Omental fat pad (tissue), 4 donors: ENCODE results near the gene SLC1A5. TPM values are rescaled to one million over a fixed set of nuclear protein-coding genes. Genes with fewer than 3 reads are reported as not detected.
"Not testable (repeated sequence)": the region's sequence is repeated elsewhere in the genome, so short reads cannot be mapped to it uniquely, and the experiment has no call there.

Experiments
- ATAC-seq: fragments of 150-250 bp; one replicate; pipeline ENCODE4 v1.9.1; 2016; ENCODE audit warnings: mild to moderate bottlenecking, moderate library complexity; ENCODE audit not compliant: low FRiP score
- DNase-seq: peaks from one replicate; pipeline ENCODE4 v3.0.0-alpha.2; 2019; ENCODE audit warnings: low spot score
- CTCF ChIP-seq, 3 donors: fragments of 450-650 bp; IDR thresholded peaks; one replicate each; pipeline ENCODE4 v1.5.1; 2016 to 2017; ENCODE audit warnings: antibody characterized with exemption in 3 of 3, mild to moderate bottlenecking in 3 of 3, moderate library complexity in 2 of 3
- total RNA-seq, 4 donors: library from RNA; depleted of rRNA; stranded (reverse); fragments of >200 nt; gene quantifications; one replicate each; pipeline ENCODE4 v1.1.0, GENCODE V29; 2016

SLC1A5 gene
- total RNA-seq, 4 donors from 2014 or later: 86.7 to 158 (median 140) TPM

GRCh38 chr19:46776927-46777911, 11.2 kb downstream of the SLC1A5 start:
- no peak for TF ChIP-seq CTCF (IDR thresholded peaks at IDR 0.05)
- DNase-seq (no peak), ATAC-seq (no peak)

GRCh38 chr19:46775642-46776258, 12.6 kb downstream of the SLC1A5 start:
- no peak for TF ChIP-seq CTCF (IDR thresholded peaks at IDR 0.05)
- no peak for ATAC-seq
- no peak for DNase-seq

- ATAC-seq (no peak), DNase-seq (no peak)
- TF ChIP-seq CTCF (IDR thresholded peaks at IDR 0.05): no peak
Measured at GRCh38 chr19:46773018-46773399, 15.4 kb downstream of the SLC1A5 start.

- DNase-seq (no peak), ATAC-seq (no peak)
- TF ChIP-seq CTCF (IDR thresholded peaks at IDR 0.05): no peak
Measured at GRCh38 chr19:46772170-46773017, 16.0 kb downstream of the SLC1A5 start.

- not testable (repeated sequence) for DNase-seq, ATAC-seq
Measured at GRCh38 chr19:46768746-46769145, 19.6 kb downstream of the SLC1A5 start.

- no peak for DNase-seq
- peak in 1 of 3 donors; percentile 3 for TF ChIP-seq CTCF (IDR thresholded peaks at IDR 0.05)
- no peak for ATAC-seq
Measured at GRCh38 chr19:46766569-46767317, 21.7 kb downstream of the SLC1A5 start.
